HG02943 (cell line): ENCODE data around the gene ZSWIM6.
"Not testable (repeated sequence)": the region's sequence is repeated elsewhere in the genome, so short reads cannot be mapped to it uniquely, and the experiment has no call there.

Experiments used
- ATAC-seq: cut with Tn5 transposase; IDR thresholded peaks from one replicate; pipeline ENCODE4 v1.9.1; 2021; ENCODE audit warnings: mild to moderate bottlenecking, low read depth, moderate library complexity; ENCODE audit not compliant: unreplicated experiment

ZSWIM6 gene

GRCh38 chr5:61402244-61402823, 70.3 kb downstream of the ZSWIM6 start:
- no peak for ATAC-seq

DNA sequence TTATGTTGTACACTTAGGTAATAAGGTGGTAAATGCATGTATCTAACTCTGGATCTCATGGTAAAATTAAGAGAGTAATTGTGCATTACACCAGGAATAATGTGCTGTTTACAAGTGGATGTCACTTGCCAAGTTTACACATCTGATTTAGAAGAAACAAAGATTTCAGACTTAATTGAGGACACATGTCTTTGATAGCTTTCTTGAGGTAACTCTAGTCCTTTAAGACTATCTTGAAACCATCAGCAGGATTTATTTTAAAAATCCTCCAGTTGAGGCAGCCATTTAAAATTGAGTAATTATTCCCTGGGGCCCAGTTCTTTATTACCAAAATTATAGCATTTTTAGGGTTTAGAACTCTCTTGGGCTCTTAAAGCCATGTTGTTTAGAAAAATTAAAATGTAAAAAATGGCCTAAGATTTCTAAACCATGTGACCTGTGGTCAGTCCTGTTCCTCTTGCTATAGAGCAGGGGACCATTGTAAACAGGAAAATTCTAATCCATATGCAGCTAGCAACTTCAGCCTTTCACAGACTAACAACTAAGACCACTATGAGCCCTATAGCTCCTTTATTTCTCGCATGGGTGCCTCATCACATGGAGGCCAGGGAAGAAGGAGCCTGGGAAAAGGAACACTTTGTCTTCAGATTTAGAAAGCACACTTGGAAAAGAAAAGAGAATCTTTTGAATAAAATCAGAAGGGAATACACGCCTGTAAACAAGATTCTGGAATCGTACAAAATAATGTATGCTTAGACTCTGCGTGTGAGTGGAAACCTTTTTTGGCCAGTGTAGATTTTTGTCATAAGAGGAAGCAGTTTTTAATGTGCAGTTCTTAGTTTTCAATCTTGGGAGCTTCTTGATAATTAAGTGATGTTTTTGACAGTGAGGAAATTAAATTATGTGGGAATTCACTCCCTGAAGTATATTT, 71.2 kb downstream of the ZSWIM6 start:
- no peak for ATAC-seq

DNA sequence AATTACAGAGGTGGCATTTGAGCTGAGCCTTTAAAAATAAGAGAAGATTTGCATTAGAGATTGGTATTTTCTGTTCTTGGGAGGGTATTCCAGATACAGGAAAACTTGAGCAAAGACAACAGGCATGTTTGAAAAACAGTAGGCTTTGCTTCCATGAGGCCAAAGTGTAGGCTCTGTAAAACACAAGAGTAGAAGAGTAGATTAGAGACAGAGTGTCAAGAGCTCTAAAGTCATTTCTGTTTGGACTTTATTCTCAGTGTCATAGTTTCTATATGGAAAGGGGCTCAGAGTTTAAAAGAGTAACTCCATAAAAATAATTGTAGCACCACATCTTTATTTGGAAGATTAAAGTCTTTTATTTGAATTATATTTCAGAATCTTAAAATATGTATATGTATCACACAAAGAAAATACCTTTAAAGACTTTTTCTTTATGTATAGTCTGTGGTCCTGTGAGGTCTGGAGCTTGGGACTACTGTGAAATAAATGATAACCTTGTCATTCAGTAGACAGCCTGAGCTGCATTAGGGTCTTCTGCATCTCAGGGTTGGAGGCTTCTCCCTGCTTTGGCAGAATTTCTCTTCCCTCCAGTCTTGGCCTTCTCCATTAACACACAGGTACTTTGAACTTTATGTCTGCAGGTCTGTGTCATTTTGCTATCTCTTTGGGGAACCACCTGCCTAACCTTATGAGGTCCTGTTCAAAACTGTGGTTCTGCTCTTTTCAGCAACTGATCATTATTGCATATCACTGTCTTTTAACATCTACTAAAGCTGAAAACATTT, 73.6 kb downstream of the ZSWIM6 start:
- ATAC-seq: no peak

DNA sequence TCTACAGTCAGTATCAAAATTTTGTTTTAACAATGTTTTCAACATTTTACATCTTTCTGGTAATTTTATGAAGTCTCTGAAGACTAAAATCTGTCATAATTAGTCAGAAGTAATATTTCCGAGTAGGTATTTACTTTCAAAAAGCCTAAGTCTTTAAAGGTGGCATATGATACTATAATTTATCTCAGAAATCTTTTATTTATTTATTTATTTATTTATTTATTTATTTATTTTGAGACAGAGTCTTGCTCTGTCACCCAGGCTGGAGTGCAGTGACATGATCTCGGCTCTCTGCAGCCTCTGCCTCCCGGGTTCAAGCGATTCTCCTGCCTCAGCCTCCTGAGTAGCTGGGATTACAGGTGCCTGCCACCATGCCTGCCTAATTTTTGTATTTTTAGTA, 74.4 kb downstream of the ZSWIM6 start:
- ATAC-seq: not testable (repeated sequence)

GRCh38 chr5:61407706-61408270, 75.7 kb downstream of the ZSWIM6 start:
- ATAC-seq: no peak

- peak; percentile 99 for ATAC-seq
These were observed 76.6 kb downstream of the ZSWIM6 start for GRCh38 chr5:61408476-61409168.

- no peak for ATAC-seq
These were observed 77.5 kb downstream of the ZSWIM6 start for GRCh38 chr5:61409568-61409967.

- ATAC-seq: no peak
These were observed 78.8 kb downstream of the ZSWIM6 start for GRCh38 chr5:61410811-61411210.

DNA sequence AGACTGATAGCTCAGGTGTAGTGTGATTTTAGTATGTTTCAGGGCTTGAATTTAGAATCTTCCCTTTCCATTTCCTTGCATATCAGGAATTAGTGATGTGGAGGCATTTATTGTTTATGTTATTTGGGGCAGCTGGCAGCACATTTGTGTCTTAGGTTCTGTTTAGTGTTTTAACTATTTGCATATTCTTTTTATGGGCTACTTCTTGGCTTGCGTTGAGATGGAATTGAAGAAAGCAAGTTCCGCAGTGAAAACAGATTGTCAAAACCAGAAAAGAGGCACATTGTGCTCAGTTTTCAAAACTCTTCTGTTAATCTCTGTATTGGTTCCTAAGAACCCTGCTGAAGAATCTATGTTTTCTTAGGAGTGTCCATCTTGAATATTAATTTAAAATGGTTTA, 80.3 kb downstream of the ZSWIM6 start:
- ATAC-seq: no peak

DNA sequence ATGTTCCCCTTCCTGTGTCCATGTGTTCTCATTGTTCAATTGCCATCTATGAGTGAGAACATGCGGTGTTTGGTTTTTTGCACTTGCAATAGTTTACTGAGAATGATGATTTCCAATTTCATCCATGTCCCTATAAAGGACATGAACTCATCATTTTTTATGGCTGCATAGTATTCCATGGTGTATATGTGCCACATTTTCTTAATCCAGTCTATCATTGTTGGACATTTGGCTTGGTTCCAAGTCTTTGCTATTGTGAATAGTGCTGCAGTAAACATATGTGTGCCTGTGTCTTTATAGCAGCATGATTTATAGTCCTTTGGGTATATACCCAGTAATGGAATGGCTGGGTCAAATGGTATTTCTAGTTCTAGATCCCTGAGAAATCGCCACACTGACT, 81.1 kb downstream of the ZSWIM6 start:
- ATAC-seq: not testable (repeated sequence)

DNA sequence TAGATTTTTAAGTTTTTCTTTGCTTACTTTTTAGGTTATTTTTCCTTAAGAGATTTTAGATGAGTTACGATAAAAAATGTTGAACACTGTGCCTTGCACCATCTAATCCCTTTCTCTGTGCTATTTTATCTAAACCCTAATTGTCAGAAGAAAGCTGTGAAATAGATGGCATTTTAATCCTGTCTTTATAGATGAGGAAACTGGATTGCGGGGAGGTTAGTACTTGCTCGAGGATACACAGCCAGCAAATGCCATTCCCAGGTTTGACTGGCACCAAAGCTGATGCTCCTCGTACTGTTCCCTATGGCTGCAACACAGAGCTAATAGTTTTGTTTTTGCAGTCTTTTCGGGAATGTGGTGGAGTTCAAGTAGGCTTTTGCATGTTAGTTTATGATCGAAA, 82.7 kb downstream of the ZSWIM6 start:
- ATAC-seq: no peak

DNA sequence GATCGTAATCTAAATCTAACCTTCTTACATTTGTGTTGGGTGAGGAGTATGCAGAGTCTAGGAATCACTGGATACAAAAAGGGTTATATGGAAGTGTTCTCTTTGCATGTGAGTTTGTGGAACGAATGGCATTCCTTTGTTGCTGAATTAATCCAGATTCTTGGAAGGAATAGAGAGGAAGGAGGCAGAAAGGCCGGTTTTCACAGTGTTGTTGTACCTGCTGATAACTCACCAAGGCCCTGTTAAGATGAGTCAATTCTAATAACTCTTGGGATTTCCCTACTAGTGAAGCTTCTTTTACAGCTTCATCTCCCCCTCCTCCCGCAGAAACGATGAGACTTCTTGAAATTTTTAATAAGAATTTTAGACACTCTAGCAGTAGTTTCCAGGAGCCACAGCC, 84.0 kb downstream of the ZSWIM6 start:
- no peak for ATAC-seq

- no peak for ATAC-seq
These were observed 84.4 kb downstream of the ZSWIM6 start for GRCh38 chr5:61416420-61416819.

DNA sequence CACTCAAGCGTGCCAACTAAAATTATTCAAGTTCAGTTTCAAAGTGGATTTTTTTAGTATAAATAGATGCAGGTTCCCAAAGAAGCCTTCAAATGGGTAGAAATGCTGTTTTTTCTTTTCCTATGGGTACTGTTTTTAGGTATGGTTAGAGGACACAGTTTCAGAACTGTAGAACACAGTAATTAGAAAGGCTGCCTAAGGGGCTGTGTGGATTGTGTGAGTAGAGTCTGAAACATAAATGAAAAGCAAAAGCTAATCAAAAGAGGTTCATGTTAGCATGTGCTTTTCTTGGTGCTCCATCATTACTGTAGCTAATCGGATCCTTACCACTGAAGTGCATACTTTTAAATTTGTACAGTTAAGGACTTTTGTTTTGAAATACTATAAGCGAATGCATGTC, 85.3 kb downstream of the ZSWIM6 start:
- no peak for ATAC-seq

DNA sequence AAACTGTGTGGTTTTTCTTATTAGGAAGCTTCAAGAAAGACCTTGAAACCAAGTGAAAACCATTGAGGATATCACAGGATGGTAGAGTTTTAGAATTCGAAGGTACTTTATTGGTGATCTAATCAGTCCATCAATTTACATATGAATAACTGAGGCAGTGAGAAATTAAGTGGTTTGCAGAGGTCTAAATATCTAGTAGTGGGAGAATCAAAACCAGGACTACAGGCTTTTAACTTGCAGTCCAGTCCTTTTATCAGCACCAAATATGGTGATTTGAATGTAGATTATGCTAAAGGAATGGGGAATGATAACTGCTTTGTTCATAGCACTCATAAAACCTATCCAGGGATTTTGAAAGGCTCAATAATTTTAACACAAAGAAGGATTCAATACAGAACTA, 85.8 kb downstream of the ZSWIM6 start:
- no peak for ATAC-seq

DNA sequence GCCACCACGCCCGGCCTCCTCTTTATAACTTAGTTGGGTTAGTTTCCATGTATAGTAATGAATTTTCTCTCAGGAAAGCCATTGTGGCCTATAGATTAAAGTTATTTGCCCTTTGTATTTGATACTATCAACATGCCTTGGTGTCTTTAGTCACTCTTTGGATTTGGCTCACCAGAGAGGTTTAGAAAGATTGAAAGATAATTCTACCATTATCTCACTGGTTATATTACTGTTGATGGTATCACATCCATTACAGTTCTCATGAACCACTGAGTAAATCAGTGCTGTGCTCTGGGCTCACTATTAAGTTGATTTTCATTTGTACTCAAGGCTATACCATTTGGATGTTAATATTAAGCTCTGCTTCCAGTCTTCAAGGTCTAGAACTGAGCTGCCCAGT, 87.0 kb downstream of the ZSWIM6 start:
- ATAC-seq: no peak

DNA sequence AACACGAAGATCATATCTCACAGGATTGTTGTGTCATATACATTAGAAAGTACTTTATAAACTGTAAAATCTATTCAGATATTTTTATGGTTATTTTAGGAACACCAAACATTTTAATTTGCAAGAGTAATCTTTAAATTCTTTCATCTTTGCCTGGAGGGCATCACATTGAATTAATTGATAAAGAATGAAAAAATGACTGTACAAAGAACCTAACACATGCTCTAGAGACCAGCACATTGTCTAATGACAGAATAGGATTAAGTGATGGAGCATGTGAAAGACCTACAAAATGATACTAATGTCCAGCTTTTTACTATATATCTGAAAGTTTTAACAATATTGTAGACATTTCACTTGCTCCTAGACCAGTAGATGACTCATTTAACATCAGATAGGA, 88.0 kb downstream of the ZSWIM6 start:
- ATAC-seq: no peak

DNA sequence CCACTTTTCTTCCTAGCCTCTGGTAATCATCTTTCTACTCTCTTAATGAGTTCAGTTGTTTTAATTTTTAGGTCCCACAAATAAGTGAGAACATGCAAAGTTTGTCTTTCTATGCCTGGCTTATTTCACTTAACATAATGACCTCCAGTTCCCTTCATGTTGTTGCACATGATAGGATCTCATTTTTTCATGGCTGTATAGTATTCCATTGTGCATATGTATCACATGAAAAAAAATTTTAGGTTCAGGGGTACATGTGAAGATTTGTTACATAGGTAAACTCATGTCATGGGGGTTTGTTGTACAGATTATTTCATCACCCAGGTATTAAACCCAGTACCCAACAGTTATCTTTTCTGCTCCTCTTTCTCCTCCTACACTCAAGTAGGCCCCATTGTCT, 89.2 kb downstream of the ZSWIM6 start:
- not testable (repeated sequence) for ATAC-seq

- no peak for ATAC-seq
These were observed 91.6 kb downstream of the ZSWIM6 start for GRCh38 chr5:61423487-61424145.

- ATAC-seq: no peak
These were observed 93.9 kb downstream of the ZSWIM6 start for GRCh38 chr5:61425918-61426317.
